Measurements from ENCODE around the gene RAD23B.
"Not testable (repeated sequence)": the region's sequence is repeated elsewhere in the genome, so short reads cannot be mapped to it uniquely, and the experiment has no call there.

RAD23B gene

GRCh38 chr9:107294756-107295155, 11.7 kb downstream of the RAD23B start:
- DNase-seq: no peak

DNA sequence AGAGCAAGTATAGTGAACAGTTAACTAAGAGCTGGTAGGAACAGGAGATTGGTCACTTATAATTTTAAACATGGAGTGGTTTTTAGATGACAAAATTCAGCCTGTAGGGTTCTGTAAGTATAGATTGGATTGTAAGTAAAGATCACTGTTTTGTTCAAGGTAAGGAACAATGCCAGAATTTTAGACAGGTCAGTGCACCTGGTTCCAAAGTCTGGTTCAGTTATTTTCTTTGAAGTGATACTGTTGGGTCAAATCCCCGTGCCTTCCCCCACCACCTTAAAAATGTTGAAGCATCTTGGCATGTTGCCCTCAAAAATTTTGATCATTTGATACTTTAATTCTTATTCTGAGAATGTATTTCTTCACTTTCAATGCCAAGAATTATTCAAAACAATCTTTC, 12.9 kb downstream of the RAD23B start:
- DNase-seq: no peak

- DNase-seq: not testable (repeated sequence)
These were observed 13.5 kb downstream of the RAD23B start for GRCh38 chr9:107296592-107296991.

- no peak for DNase-seq
These were observed 16.4 kb downstream of the RAD23B start for GRCh38 chr9:107299437-107299836.

- DNase-seq: no peak
These were observed 23.2 kb downstream of the RAD23B start for GRCh38 chr9:107306308-107306707.

- no peak for DNase-seq
These were observed 24.3 kb downstream of the RAD23B start for GRCh38 chr9:107307331-107307730.

GRCh38 chr9:107308461-107308860, 25.4 kb downstream of the RAD23B start:
- DNase-seq: no peak

GRCh38 chr9:107309271-107309670, 26.2 kb downstream of the RAD23B start:
- DNase-seq: no peak

DNA sequence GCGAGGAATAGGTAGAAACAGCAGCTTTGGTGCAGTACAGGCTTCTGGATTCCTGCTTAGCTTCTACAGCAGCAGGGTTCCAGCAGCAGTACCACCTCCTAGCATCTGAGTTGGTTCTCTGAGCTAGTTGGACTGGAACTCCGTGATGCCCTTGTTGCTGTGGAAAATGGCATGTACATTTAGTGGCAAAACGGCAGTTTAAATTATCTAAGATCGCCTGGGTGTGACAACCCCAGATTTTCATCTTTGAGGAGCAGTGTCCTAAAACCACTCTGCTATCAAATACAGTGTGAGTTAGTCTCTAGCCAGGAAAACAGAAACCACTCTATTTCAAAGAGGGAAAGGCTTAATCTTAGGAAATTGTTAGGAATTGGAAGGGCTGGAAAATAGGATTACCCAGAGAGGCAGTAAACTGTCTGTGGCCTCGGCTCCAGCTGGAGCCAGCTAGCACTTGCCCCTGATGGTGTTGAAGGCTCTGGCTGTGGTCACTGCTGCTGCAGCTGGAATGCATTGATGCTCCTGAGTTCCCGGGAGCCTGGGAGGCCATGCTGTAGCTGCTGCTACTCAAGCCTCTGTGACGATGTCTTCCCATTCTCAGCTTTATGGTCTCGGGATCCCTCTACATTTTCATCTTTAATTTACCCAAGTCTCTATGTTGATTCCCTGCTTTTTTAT, 29.4 kb downstream of the RAD23B start:
- no peak for DNase-seq

DNA sequence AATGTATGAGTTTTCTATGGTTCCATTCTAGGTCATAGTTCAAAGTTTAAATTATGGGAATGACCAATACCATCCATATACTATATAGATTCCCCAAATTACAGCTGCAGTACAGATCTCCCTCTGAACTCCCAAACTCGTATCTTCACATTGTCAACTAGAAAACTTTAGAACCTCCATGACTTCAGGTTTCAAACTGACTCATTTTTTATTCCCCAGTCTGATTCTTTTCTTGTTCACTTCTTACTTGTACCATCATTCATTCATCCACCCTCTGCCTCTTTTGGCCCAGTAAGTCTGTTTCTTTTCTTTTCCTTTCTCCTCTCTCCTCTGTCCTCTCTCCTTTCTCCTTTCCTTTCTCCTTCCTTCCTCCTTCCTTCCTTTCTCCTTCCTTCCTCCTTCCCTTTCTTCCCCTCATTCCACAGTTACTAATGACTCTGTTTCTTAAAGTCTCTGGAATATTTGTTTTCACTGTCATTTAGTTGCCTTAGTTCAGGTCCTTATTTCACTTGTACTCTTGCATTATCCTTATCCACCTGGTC, 30.5 kb downstream of the RAD23B start:
- DNase-seq: no peak

- DNase-seq: no peak
These were observed 31.7 kb downstream of the RAD23B start for GRCh38 chr9:107314763-107315162.

- peak; percentile 25 for DNase-seq
These were observed 33.9 kb downstream of the RAD23B start for GRCh38 chr9:107316795-107317661.

GRCh38 chr9:107322643-107323042, 39.6 kb downstream of the RAD23B start:
- DNase-seq: no peak

DNA sequence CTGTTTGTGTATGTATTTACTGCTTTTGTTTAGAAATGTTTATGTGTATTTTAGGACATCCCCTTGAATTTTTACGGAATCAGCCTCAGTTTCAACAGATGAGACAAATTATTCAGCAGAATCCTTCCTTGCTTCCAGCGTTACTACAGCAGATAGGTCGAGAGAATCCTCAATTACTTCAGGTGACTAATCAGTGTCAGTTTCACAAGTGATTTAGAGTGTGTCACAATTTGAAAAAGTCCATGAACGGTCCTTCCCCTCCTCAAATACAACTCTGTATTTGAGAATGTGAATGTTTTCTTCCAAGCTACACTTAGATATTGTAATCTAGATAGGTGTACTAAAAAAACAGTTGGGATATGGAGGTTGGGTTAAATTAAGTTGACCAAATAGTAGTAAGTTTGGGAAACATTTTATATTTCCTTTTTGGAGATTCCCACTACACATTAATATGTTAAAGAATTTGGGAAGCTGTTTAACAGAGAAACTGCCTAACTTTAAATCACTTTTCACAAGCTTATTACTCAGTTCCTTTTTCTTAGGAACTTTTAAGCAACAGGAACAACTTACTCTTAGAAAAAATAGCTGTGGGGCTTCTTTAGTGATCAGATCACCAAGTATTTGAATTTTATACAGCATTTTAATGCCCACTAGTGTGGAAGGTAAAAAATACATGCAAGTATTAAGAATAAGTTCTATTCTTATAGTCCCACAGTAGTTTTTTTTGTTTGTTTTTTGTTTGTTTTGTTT, 40.9 kb downstream of the RAD23B start:
- peak; percentile 87 for DNase-seq

- no peak for DNase-seq
These were observed 42.8 kb downstream of the RAD23B start for GRCh38 chr9:107325842-107326241.

- no peak for DNase-seq
These were observed 45.4 kb downstream of the RAD23B start for GRCh38 chr9:107328510-107328909.

GRCh38 chr9:107330420-107330819, 47.3 kb downstream of the RAD23B start:
- no peak for DNase-seq

DNA sequence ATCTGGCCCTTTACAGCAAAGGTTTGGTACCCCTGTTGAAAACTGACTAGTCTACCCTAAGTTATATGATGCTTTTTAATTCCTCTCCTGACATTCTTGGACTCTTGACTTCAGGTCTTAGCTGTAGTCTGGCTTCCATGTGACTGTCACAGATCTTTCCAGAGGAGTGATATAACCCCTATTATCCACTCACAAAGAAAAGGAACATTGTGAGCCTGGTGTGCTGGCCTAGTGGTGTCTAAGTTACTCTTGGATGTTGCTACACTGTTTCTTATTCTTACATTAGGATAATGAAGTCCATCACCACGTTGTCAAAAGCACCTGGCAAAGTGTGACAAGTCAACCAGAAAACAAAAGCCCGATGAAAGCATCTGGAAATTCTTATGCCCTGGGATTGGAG, 49.8 kb downstream of the RAD23B start:
- no peak for DNase-seq

GRCh38 chr9:107333363-107333762, 50.3 kb downstream of the RAD23B start:
- no peak for DNase-seq

- DNase-seq: no peak
These were observed 51.2 kb downstream of the RAD23B start for GRCh38 chr9:107334103-107334776.

DNA sequence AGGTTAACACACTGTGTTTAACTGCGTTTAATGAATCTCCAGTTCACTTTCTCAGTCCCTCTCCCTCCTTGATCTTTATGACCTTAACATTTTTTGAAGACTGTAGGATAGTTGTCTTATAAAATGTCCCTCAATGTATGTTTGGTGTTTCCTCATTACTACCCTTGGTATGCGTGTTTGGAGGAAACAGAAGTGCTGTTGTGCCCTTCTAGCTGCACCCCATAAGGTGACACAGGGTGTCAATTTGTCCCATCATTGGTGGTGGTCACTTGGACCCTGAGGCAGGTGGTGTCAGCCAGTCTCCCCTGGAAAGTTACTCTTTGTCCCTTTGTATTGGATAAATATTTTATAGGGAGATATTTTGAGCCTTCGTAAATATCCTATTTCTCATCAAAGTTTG, 52.3 kb downstream of the RAD23B start:
- no peak for DNase-seq

GRCh38 chr9:107336718-107337360, 53.8 kb downstream of the RAD23B start:
- no peak for DNase-seq

Measured in inflammatory macrophage treated with lipopolysaccharide for 4 hours (primary cell).